SK-N-SH treated with all-trans-retinoic acid at 6 μM for 48 hours (cell line): ENCODE measurements around the gene RPRD1B.

Source experiments
- ESRRG ChIP-seq: fragments of 250-450 bp; sonication (Bioruptor Pico); IDR thresholded peaks from 2 replicates; pipeline ENCODE4 v1.6.1; 2021; ENCODE audit warnings: mild to moderate bottlenecking
- TF ChIP-seq, protein P1 (sequence below): fragments of 250-450 bp; sonication (Bioruptor Pico); IDR thresholded peaks from 2 replicates; pipeline ENCODE4 v1.5.1; 2021; ENCODE audit warnings: mild to moderate bottlenecking, moderate library complexity

DNA sequence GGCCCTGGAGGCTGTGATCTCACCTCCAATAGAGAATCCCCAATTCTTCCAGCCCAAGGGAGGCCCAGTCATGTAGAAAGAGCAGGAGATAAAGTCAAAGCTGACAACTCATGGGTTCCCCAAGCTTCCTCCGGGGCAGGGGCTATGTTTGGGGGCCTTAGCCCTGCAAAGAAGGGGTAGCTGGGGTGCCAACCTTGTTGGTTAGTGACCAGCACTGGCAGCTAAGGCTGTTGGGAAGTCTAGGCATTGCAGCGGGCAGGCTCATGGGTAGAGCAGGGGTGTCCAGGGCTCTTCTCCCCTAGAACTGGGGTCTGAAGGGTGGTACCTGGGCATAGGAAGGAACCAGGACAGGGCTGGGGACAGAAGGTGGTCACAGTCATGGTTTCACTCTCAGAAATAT, 95.1 kb downstream of the RPRD1B start:
- TF ChIP-seq, protein P1, sequence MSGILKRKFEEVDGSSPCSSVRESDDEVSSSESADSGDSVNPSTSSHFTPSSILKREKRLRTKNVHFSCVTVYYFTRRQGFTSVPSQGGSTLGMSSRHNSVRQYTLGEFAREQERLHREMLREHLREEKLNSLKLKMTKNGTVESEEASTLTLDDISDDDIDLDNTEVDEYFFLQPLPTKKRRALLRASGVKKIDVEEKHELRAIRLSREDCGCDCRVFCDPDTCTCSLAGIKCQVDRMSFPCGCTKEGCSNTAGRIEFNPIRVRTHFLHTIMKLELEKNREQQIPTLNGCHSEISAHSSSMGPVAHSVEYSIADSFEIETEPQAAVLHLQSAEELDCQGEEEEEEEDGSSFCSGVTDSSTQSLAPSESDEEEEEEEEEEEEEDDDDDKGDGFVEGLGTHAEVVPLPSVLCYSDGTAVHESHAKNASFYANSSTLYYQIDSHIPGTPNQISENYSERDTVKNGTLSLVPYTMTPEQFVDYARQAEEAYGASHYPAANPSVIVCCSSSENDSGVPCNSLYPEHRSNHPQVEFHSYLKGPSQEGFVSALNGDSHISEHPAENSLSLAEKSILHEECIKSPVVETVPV = no peak
- TF ChIP-seq ESRRG (CRISPR knock-in tag) = no peak
